Endodermal cell (in vitro differentiated cells): ENCODE results near the gene CFAP97. TPM values are rescaled to one million over a fixed set of nuclear protein-coding genes. Genes with fewer than 3 reads are reported as not detected.

ENCODE experiments used
- DNase-seq: peaks from one replicate; pipeline ENCODE4 v3.0.0-alpha.2; 2017
- H3K27ac ChIP-seq: 2 replicates; pipeline ENCODE4 v1.5.1; 2013; ENCODE audit warnings: mild to moderate bottlenecking, low read depth, low read length, moderate library complexity
- H3K27me3 ChIP-seq: 2 replicates; pipeline ENCODE4 v1.6.1; 2013; ENCODE audit warnings: mild to moderate bottlenecking, low read length, moderate library complexity; ENCODE audit not compliant: insufficient read depth, control insufficient read depth, poor library complexity, severe bottlenecking
- H3K36me3 ChIP-seq: 2 replicates; pipeline ENCODE4 v1.7.0; 2013; ENCODE audit warnings: mild to moderate bottlenecking, low read length, moderate library complexity; ENCODE audit not compliant: control insufficient read depth, insufficient read depth
- H3K4me1 ChIP-seq: one replicate; pipeline ENCODE4 v1.7.0; 2013; ENCODE audit warnings: low read length; ENCODE audit not compliant: control insufficient read depth, insufficient read depth
- H3K4me3 ChIP-seq: 2 replicates; pipeline ENCODE4 v1.5.1; 2013; ENCODE audit warnings: mild to moderate bottlenecking, low read length, moderate library complexity
- H3K9ac ChIP-seq: 2 replicates; pipeline ENCODE4 v1.6.1; 2013; ENCODE audit warnings: mild to moderate bottlenecking, low read length, moderate library complexity; ENCODE audit not compliant: poor library complexity, severe bottlenecking; ENCODE audit errors: extremely low read depth
- H3K9me3 ChIP-seq: 2 replicates; pipeline ENCODE4 v1.6.1; 2013; ENCODE audit warnings: mild to moderate bottlenecking, low read length, moderate library complexity; ENCODE audit not compliant: control insufficient read depth
- H3K27ac Mint-ChIP-seq: 2 replicates; pipeline ENCODE4 v1.8.0; 2020; ENCODE audit warnings: mixed read lengths
- H3K27me3 Mint-ChIP-seq: 2 replicates; pipeline ENCODE4 v1.8.0; 2021; ENCODE audit warnings: mild to moderate bottlenecking, mixed read lengths; ENCODE audit not compliant: insufficient read depth
- H3K36me3 Mint-ChIP-seq: 2 replicates; pipeline ENCODE4 v1.8.0; 2020; ENCODE audit warnings: low read depth, mixed read lengths
- H3K4me1 Mint-ChIP-seq: 2 replicates; pipeline ENCODE4 v1.8.0; 2020; ENCODE audit warnings: mixed read lengths
- H3K4me3 Mint-ChIP-seq: 2 replicates; pipeline ENCODE4 v1.8.0; 2020; ENCODE audit warnings: mild to moderate bottlenecking, moderate library complexity, mixed read lengths
- H3K9me3 Mint-ChIP-seq: 2 replicates; pipeline ENCODE4 v1.8.0; 2020; ENCODE audit warnings: mild to moderate bottlenecking, mixed read lengths
- CTCF ChIP-seq: fragments of 200-600 bp; sonication (generic); conservative IDR thresholded peaks from 2 replicates; pipeline ENCODE4 v1.5.0; 2021; ENCODE audit warnings: antibody characterized with exemption, mild to moderate bottlenecking
- WGBS, 2 experiments: methylation state at CpG; one replicate each; pipeline versions ENCODE4 v1.1.5 to v1.1.7; 2013; ENCODE audit warnings: missing lambda C conversion rate in 2 of 2, mixed read lengths in 1 of 2; ENCODE audit not compliant: insufficient coverage in 1 of 2, insufficient read length in 1 of 2; 5-methylcytosine and 5-hydroxymethylcytosine counted together
- total RNA-seq, 2 donors: library from RNA; stranded (reverse); fragmentation: NEBNext Ultra II Directional in 1 of 2; extraction: Animal tissue kit (Norgen Biotek cat#: 25700) in 1 of 2; gene quantifications; 2 replicates in 1 of 2; 3 replicates in 1 of 2; pipeline ENCODE4 v1.2.1, GENCODE V29; 2021

The CFAP97 gene
- total RNA-seq, 2 donors from 2014 or later: 33.8 to 41.6 TPM

DNA sequence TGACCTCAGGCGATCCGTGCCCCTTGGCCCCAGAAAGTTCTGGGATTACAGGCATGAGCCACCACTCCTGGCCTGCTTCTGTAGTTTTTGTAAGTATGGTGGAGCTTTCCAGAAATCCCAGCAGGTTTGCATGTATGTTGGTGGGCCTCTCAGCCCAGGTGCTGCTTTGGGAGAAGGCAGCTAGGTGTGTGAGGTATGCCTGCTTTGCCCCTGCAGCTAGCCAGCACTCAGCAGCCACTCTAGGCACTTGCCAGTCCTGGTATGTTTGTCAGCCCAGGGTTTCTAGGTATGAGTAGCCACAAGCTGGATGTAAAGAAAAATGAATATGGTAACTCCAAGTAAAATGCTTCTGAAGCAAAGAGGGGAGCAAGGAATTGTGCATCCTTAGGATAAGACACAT, 14.5 kb upstream of the CFAP97 start:
- H3K27me3 Mint-ChIP-seq: no peaks in the 10 kb centered on the region

GRCh38 chr4:185217408-185217975, 13.7 kb upstream of the CFAP97 start:
- Histone ChIP-seq H3K4me3 (no peak overlapping the region), H3K9me3 (no peaks in the 10 kb centered on the region), H3K9ac (no peak overlapping the region), H3K27me3 (no peaks in the 10 kb centered on the region), H3K36me3 (peaks cover 4% of the 10 kb centered on the region), H3K4me1 (peaks cover 4% of the 10 kb centered on the region), H3K27ac (no peak overlapping the region)
- peaks cover 5% of the 10 kb centered on the region for H3K36me3 Mint-ChIP-seq
- peaks cover 26% of the 10 kb centered on the region for H3K4me1 Mint-ChIP-seq
- H3K4me3 Mint-ChIP-seq: no peak overlapping the region
- no peak for TF ChIP-seq CTCF
- H3K27ac Mint-ChIP-seq: no peak overlapping the region
- no peaks in the 10 kb centered on the region for H3K27me3 Mint-ChIP-seq
- 94 to 100% methylated on average over 2 to 6 of the region's 6 CpGs for WGBS, 2 experiments
- DNase-seq: no peak
- no peaks in the 10 kb centered on the region for H3K9me3 Mint-ChIP-seq

More for the DNA sequence above, 14.5 kb upstream of the CFAP97 start:
- TF ChIP-seq CTCF: no peak
- Histone ChIP-seq H3K9me3 (no peaks in the 10 kb centered on the region), H3K36me3 (peaks cover 4% of the 10 kb centered on the region), H3K27me3 (no peaks in the 10 kb centered on the region), H3K4me3 (no peak overlapping the region), H3K27ac (no peak overlapping the region), H3K9ac (no peak overlapping the region), H3K4me1 (no peaks in the 10 kb centered on the region)
- Mint-ChIP-seq H3K4me1 (peaks cover 18% of the 10 kb centered on the region), H3K36me3 (peaks cover 5% of the 10 kb centered on the region), H3K4me3 (no peak overlapping the region), H3K9me3 (no peaks in the 10 kb centered on the region), H3K27ac (no peak overlapping the region)
- 96 to 100% methylated on average over 2 of the region's 2 CpGs for WGBS, 2 experiments
- DNase-seq: no peak

DNA sequence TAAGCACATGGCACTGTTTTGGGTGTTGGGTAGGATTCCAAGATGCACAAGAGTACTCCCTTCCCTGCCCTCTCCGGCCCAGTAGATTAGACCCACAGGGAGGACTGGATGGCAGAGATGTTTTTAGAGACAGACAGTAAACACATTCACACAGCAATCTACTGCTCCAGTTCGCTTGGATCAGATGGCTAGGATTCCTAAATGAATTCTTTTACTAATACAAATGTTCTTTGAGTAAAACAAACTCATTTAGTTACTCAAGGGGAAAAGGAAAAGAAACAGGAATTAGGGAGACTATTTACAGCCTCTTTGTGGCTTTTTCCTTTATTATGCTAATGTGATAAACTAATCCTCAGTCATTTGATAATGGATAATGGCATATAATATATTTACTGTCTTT, 11.5 kb upstream of the CFAP97 start:
- Histone ChIP-seq H3K9ac (no peak overlapping the region), H3K27me3 (no peaks in the 10 kb centered on the region), H3K4me3 (no peak overlapping the region), H3K9me3 (no peaks in the 10 kb centered on the region), H3K27ac (no peak overlapping the region), H3K4me1 (peaks cover 4% of the 10 kb centered on the region), H3K36me3 (peaks cover 4% of the 10 kb centered on the region)
- no peaks in the 10 kb centered on the region for H3K36me3 Mint-ChIP-seq
- TF ChIP-seq CTCF: no peak
- no peak overlapping the region for H3K27ac Mint-ChIP-seq
- no peak for DNase-seq
- no peaks in the 10 kb centered on the region for H3K27me3 Mint-ChIP-seq
- no peaks in the 10 kb centered on the region for H3K9me3 Mint-ChIP-seq
- H3K4me1 Mint-ChIP-seq: peaks cover 35% of the 10 kb centered on the region
- WGBS, 2 experiments: 100% methylated on average over 1 of the region's 2 CpGs; no CpG with 5 or more reads in 1 of the 2 experiments
- no peak overlapping the region for H3K4me3 Mint-ChIP-seq
